ENCODE data around the gene PRUNE1.

DNA sequence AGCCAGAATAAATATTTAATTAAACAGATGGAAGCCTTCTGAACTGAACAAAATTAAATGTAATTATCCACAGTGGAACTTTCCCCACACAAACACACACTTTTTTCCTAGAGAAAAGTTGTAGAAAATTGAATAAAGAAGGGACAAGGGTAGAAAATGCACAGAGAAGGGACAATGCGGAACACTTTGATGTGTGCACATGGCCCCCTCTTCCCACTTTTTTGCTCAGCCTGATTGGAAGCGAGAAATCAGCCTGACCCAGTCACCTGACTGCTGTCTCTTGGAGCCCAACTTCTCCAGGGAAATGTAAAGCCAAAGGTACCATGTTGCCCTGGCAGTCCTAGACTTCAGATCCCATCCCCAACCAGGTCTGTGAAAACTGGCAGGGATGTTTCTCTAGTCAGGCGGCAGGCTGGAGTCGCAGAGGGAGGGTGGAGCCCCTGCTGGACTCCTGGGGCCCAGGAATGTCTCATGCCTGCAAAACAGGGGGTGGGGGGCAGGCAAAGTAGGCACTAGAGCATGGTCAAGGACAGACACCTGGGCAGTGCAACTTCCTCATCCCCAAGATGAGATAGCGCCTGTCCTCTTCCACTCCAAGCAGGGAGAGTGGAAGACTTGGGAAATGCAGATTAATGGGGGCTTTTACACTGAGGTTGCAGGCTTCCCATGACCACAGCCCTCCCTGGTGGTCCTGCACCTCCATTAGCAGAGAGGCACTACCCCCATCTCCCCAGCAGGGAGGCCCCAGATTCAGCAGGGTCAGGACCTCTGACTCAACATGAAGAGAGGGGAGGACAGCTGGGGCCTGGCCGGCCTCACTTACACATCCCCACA, 36.4 kb upstream of the PRUNE1 start:
- TF ChIP-seq EZH2 (IDR thresholded peaks at IDR 0.05) = no peak
- TF ChIP-seq POLR2AphosphoS5 (IDR thresholded peaks at IDR 0.05; ENCODE audit: borderline replicate concordance, low read depth, low read length) = no peak
- TF ChIP-seq FOXP2 (optimal IDR thresholded peaks at IDR 0.05; ENCODE audit: control extremely low read depth, extremely low read length, insufficient read depth) = no peak
